ENCODE measurements around the gene INKA2.

Gene INKA2

DNA sequence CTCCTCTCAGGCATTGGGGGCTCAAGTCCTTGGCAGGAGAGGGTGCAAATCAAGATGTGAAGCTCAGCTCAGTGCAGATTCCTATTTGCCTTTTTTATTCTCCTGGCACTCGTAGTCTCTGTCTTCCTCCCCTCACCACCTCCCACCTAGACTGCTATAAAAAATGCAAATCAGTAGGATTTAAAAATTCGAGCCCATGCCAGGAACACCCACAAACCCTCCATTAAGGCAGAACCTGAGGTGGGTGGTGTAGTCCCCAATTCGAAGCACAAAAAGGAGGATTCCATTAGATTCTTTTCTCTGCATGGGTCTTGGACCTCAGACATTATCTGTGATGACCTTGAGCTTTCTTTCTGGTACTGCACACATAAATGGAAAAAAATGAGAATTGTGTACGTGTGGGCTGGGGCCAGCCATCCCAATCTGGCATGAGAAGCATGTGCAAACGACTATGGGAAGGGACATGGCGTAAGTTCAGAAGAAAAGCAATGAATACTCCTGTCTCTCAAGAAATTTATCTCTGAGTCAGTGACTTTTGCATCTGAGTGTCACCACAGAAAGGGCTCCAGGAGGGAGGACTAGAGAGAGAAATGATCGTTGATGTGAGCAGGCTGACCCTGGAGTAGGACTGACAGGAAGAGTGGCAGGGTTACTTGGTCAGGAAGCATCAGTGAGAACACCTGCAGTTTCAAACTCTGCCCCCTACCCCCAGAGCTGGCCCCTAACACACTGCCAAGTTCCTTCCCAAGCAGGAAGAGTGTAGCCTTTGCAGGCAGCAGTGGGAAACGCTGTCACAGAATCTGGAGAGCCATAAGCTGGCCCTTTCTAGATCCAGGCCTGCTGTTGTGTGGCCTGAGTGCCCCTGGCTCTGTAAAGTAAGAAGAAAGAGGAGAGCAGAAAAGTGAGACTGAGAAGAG is 1.7 kb downstream of the INKA2 start:
- Histone ChIP-seq H3K79me2 (ENCODE audit: low read length) (peaks cover 3% of the 10 kb centered on the region; the same call in 1 of the 2 replicates), H4K20me1 (ENCODE audit: insufficient read depth, low read length) (no peaks in the 10 kb centered on the region), H3K27ac (ENCODE audit: low read length) (peak overlapping the region; percentile 75; the same call in 1 of the 2 replicates), H3K4me2 (ENCODE audit: low read depth, low read length) (peak overlapping the region; percentile 91; the same call in 1 of the 2 replicates), H3K4me1 (ENCODE audit: low read length) (peaks cover 8% of the 10 kb centered on the region), H3K9ac (ENCODE audit: low read length) (no peak overlapping the region; the same call in 1 of the 2 replicates), H3K9me2 (replicated peaks; ENCODE audit: insufficient read depth, low read length) (no peaks in the 10 kb centered on the region), H3K9me3 (replicated peaks; ENCODE audit: insufficient read depth, low read length) (no peaks in the 10 kb centered on the region), H3K27me3 (replicated peaks; ENCODE audit: insufficient read depth, low read length) (no peaks in the 10 kb centered on the region), H2AFZ (ENCODE audit: low read length) (peak overlapping the region; percentile 40; the same call in 1 of the 2 replicates), H3K36me3 (replicated peaks; ENCODE audit: insufficient read depth, low read length) (no peaks in the 10 kb centered on the region), H3F3A (ENCODE audit: insufficient read depth, low read length) (peaks cover 10% of the 10 kb centered on the region; the same call in 1 of the 2 replicates), H3K4me3 (ENCODE audit: low read length) (peak overlapping the region; percentile 66)
- TF ChIP-seq EZH2phosphoT487 (IDR thresholded peaks at IDR 0.05; ENCODE audit: low read length): no peak
- TF ChIP-seq EZH2 (optimal IDR thresholded peaks at IDR 0.05; ENCODE audit: low read depth, low read length): no peak
- TF ChIP-seq, protein P1, sequence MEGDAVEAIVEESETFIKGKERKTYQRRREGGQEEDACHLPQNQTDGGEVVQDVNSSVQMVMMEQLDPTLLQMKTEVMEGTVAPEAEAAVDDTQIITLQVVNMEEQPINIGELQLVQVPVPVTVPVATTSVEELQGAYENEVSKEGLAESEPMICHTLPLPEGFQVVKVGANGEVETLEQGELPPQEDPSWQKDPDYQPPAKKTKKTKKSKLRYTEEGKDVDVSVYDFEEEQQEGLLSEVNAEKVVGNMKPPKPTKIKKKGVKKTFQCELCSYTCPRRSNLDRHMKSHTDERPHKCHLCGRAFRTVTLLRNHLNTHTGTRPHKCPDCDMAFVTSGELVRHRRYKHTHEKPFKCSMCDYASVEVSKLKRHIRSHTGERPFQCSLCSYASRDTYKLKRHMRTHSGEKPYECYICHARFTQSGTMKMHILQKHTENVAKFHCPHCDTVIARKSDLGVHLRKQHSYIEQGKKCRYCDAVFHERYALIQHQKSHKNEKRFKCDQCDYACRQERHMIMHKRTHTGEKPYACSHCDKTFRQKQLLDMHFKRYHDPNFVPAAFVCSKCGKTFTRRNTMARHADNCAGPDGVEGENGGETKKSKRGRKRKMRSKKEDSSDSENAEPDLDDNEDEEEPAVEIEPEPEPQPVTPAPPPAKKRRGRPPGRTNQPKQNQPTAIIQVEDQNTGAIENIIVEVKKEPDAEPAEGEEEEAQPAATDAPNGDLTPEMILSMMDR (IDR thresholded peaks at IDR 0.05; ENCODE audit: low read length): no peak
- no peak for DNase-seq

DNA sequence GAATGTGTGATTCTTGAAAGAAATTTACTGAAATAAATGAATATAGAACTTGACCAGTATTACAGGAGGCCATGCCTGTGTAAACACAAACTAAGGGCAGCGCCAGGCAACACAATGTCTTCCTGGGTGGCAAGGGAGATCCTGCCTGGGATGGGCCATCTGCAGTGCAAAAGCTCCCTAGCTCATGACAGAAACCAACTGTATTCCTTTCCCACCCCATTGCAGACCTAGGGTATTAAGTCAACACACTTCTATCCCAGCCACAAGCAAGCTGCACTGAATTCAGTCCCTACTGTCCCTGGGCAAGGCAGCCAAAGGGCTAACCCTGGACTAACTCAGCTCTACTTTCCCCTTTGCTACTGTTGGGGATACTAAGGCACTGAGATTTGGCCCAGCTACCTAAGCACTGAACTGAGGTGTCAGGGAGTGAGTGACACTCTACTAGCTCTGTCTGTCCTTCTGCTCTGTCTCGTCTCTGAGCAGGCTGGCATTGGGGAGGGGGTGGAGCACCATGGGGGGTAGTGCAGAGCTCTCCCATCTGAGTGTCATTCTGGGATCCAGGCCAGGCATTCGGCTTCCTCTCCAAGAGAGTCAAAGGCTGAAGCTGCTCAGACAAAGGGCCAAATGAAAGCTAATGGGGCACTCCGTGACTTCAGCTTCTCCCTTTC is 2.5 kb downstream of the INKA2 start:
- Histone ChIP-seq H3K36me3 (replicated peaks; ENCODE audit: insufficient read depth, low read length) (no peaks in the 10 kb centered on the region), H3K27ac (ENCODE audit: low read length) (no peak overlapping the region), H2AFZ (ENCODE audit: low read length) (no peak overlapping the region), H3K4me3 (ENCODE audit: low read length) (no peak overlapping the region), H3K9me3 (replicated peaks; ENCODE audit: insufficient read depth, low read length) (no peaks in the 10 kb centered on the region), H3K27me3 (replicated peaks; ENCODE audit: insufficient read depth, low read length) (no peaks in the 10 kb centered on the region), H3K9me2 (replicated peaks; ENCODE audit: insufficient read depth, low read length) (no peaks in the 10 kb centered on the region), H3K4me1 (ENCODE audit: low read length) (peaks cover 8% of the 10 kb centered on the region), H3F3A (ENCODE audit: insufficient read depth, low read length) (peaks cover 10% of the 10 kb centered on the region; the same call in 1 of the 2 replicates), H3K9ac (ENCODE audit: low read length) (no peak overlapping the region), H3K79me2 (ENCODE audit: low read length) (peaks cover 3% of the 10 kb centered on the region; the same call in 1 of the 2 replicates), H3K4me2 (ENCODE audit: low read depth, low read length) (no peak overlapping the region), H4K20me1 (ENCODE audit: insufficient read depth, low read length) (no peaks in the 10 kb centered on the region)
- DNase-seq: no peak
- TF ChIP-seq EZH2 (optimal IDR thresholded peaks at IDR 0.05; ENCODE audit: low read depth, low read length): no peak
- TF ChIP-seq EZH2phosphoT487 (IDR thresholded peaks at IDR 0.05; ENCODE audit: low read length): no peak
- TF ChIP-seq, protein P1 (IDR thresholded peaks at IDR 0.05; ENCODE audit: low read length): no peak

DNA sequence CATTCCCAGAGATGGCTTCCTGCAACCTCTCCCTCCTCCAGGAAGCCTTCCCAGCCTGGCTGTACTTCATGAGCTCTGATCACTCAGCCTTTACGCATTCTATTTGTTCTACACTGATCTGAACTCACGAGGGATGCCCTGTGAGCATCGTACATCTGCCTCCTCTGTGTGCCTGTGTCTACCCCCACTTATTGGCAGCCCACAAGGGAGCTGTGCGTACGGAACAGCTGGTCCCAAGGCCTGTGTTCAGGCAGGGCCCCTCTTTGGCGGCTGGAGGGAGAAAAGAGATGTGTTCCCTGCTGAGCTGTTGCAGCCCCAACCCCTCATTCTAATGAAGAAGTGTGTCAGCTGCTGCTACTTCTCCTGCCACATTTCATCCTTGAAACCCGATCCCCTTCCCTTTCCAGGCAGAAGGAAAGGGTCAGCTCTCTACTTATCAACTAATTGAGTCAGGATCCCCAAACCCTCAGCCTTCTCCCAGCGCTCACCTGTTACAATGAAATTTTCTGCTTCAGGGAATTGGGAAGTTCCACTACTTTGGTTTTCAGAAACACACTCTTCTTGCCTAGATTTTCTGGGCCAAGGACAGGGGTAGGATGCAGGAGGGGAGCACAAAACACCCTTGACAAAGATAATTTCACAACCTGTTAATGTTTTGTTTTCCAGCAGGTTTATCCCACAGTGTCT is 3.2 kb downstream of the INKA2 start:
- Histone ChIP-seq H3K27ac (ENCODE audit: low read length) (no peak overlapping the region), H3K36me3 (replicated peaks; ENCODE audit: insufficient read depth, low read length) (no peaks in the 10 kb centered on the region), H3K9ac (ENCODE audit: low read length) (no peak overlapping the region), H3K4me3 (ENCODE audit: low read length) (no peak overlapping the region), H3K4me2 (ENCODE audit: low read depth, low read length) (no peak overlapping the region), H2AFZ (ENCODE audit: low read length) (no peak overlapping the region), H3K4me1 (ENCODE audit: low read length) (peaks cover 8% of the 10 kb centered on the region), H3K9me2 (replicated peaks; ENCODE audit: insufficient read depth, low read length) (no peaks in the 10 kb centered on the region), H3K9me3 (replicated peaks; ENCODE audit: insufficient read depth, low read length) (no peaks in the 10 kb centered on the region), H4K20me1 (ENCODE audit: insufficient read depth, low read length) (no peaks in the 10 kb centered on the region), H3K27me3 (replicated peaks; ENCODE audit: insufficient read depth, low read length) (no peaks in the 10 kb centered on the region), H3F3A (ENCODE audit: insufficient read depth, low read length) (peaks cover 10% of the 10 kb centered on the region; the same call in 1 of the 2 replicates), H3K79me2 (ENCODE audit: low read length) (peaks cover 3% of the 10 kb centered on the region; the same call in 1 of the 2 replicates)
- DNase-seq: no peak
- no peak for TF ChIP-seq EZH2phosphoT487 (IDR thresholded peaks at IDR 0.05; ENCODE audit: low read length)
- TF ChIP-seq EZH2 (optimal IDR thresholded peaks at IDR 0.05; ENCODE audit: low read depth, low read length): no peak
- TF ChIP-seq, protein P1 (IDR thresholded peaks at IDR 0.05; ENCODE audit: low read length): no peak

All from MM.1S (cell line).